WI38 (cell line): ENCODE results near the gene MDM2.
"Not testable (repeated sequence)": the region's sequence is repeated elsewhere in the genome, so short reads cannot be mapped to it uniquely, and the experiment has no call there.

Experiments used
- H3K4me3 ChIP-seq: 2 replicates; pipeline ENCODE4 v1.5.1; 2011; ENCODE audit warnings: low read depth, mild to moderate bottlenecking, control low read depth, low read length
- CTCF ChIP-seq: IDR thresholded peaks from 2 replicates; pipeline ENCODE4 v1.5.1; 2012; ENCODE audit warnings: low read depth, mild to moderate bottlenecking, control low read depth, low read length

Gene MDM2

GRCh38 chr12:68854554-68854953, 46.6 kb downstream of the MDM2 start:
- no peak overlapping the region for H3K4me3 ChIP-seq
- TF ChIP-seq CTCF, result no peak

DNA sequence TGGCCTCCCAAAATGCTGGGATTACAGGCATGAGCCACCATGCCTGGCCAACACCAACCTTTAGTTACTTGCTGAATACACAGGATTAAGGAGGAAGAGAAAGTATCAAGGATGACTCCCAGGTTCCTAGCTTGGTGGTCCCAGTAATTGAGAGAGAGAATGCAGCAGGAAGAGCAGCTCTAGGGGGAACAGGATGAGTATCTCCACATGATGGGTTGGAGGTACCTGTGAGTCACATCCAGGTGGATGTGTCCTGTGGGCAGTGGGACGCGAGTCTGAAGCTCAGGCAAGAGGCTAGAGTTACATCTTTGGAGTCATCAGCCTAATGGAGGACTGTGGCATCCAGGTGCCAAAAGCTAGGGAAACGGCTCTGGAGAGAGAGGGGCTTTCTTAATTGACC, 47.1 kb downstream of the MDM2 start:
- no peak for TF ChIP-seq CTCF
- H3K4me3 ChIP-seq, result no peak overlapping the region

DNA sequence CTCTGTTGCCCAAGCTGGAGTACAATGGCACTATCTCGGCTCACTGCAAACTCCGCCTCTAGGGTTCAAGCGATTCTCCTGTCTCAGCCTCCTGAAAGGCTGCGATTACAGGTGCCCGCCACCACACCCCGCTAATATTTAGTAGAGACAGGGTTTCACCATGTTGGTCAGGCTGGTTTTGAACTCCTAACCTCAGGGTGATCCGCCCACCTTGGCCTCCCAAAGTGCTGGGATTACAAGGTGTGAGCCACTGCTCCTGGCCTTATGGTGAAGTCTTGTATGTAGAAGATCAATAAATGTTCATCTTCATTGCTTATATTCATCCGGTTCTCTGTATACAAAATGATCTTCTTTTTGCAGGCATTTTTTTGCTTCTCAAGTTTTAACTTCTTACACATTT, 47.8 kb downstream of the MDM2 start:
- TF ChIP-seq CTCF, result no peak
- H3K4me3 ChIP-seq, result no peak overlapping the region

GRCh38 chr12:68856510-68856909, 48.5 kb downstream of the MDM2 start:
- no peak overlapping the region for H3K4me3 ChIP-seq
- TF ChIP-seq CTCF, result no peak

- no peak for TF ChIP-seq CTCF
- no peak overlapping the region for H3K4me3 ChIP-seq
Measured at GRCh38 chr12:68861890-68862289, 53.9 kb downstream of the MDM2 start.

GRCh38 chr12:68863109-68863770, 55.3 kb downstream of the MDM2 start:
- H3K4me3 ChIP-seq, result no peak overlapping the region
- no peak for TF ChIP-seq CTCF

DNA sequence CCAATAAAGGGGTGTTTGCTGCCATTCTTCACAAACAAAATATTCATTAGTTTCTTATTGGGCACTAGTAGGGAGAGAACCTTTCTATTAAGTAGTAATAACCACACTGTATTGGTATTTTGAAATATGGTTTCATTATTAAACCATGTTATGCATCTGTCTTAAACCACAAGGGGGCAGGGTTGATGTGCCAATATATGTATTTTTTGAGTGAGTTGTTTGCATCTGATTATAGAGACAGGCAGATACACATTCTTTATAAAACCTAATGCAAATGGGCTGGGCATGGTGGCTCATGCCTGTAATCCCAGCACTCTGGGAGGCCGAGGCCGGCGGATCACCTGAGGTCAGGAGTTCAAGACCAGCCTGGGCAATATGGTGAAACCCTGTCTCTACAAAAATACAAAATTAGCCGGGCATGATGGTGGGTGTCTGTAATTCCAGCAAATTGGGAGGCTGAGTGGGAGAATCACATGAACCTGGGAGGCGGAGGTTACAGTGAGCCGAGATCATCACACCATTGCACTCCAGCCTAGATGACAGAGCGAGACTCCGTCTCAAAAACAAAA, 56.0 kb downstream of the MDM2 start:
- H3K4me3 ChIP-seq, result not testable (repeated sequence)

DNA sequence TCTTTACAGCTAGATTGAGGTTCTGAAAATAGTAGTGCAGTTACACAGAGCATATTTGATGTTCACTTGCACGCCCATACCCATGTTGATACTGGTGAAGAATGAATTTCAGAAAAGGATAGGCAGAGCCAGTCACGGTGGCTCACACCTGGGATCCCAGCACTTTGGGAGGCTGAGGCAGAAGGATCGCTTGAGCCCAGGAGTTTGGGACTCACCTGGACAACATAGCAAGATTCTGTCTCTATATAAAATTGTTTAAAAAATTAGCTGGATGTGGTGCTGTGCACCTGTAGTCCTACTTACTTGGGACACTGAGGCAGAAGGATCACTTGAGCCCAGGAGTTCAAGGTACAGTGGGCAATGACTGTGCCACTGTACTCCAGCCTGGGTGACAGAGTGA, 56.6 kb downstream of the MDM2 start:
- no peak overlapping the region for H3K4me3 ChIP-seq
- TF ChIP-seq CTCF, result no peak
